ENCODE measurements around the gene RDH8. TPM values are rescaled to one million over a fixed set of nuclear protein-coding genes. Genes with fewer than 3 reads are reported as not detected.

Gene RDH8
- total and polyA plus RNA-seq, 10 of the 15 experiments (the other 5 are each of a cell fraction or from before 2014, with no cell fraction given), result 0.04 to 0.58 (median 0.05) TPM; not detected in 7

GRCh38 chr19:10052602-10053360 lies 39.5 kb downstream of the RDH8 start:
- no peak for FAIRE-seq
- POLR2A ChIA-PET, result interaction anchor here (0.6 kb wide), 1 partner anchor 36 kb away, joined by 4 read pairs; no protein-coding TSS in a partner anchor
- TF ChIP-seq TAF1 (IDR thresholded peaks at IDR 0.05; ENCODE audit: borderline replicate concordance, low read depth, low read length), result no peak
- TF ChIP-seq SMC3 (IDR thresholded peaks at IDR 0.05; ENCODE audit: borderline replicate concordance, low read length), result no peak
- TF ChIP-seq MEF2B (IDR thresholded peaks at IDR 0.05; ENCODE audit: partially characterized antibody, poor library complexity, severe bottlenecking), result peak; percentile 69
- no peak for TF ChIP-seq YY1 (IDR thresholded peaks at IDR 0.05; ENCODE audit: low read depth, low read length)
- no peak for TF ChIP-seq JUNB (IDR thresholded peaks at IDR 0.05)
- TF ChIP-seq ZNF217 (IDR thresholded peaks at IDR 0.05), result no peak
- TF ChIP-seq PBX3 (IDR thresholded peaks at IDR 0.05; ENCODE audit: insufficient replicate concordance, low read depth, low read length), result peak; percentile 24
- TF ChIP-seq GATAD2B (conservative IDR thresholded peaks at IDR 0.05; ENCODE audit: low read depth), result 0 out of 2 replicates have a peak, but pooled peaks have one; percentile 17
- no peak for TF ChIP-seq ATF2 (IDR thresholded peaks at IDR 0.05; ENCODE audit: low read length)
- peak; percentile 53; the same call in 1 of the 2 replicates for TF ChIP-seq PKNOX1 (IDR thresholded peaks at IDR 0.05)
- TF ChIP-seq SUPT20H (IDR thresholded peaks at IDR 0.05; ENCODE audit: borderline replicate concordance, control insufficient read depth, low read depth, low read length), result no peak
- TF ChIP-seq JUND (IDR thresholded peaks at IDR 0.05; ENCODE audit: low read depth, low read length), result no peak
- TF ChIP-seq TCF7 (IDR thresholded peaks at IDR 0.05; ENCODE audit: borderline replicate concordance), result no peak
- TF ChIP-seq MXI1 (IDR thresholded peaks at IDR 0.05; ENCODE audit: low read depth, low read length), result no peak
- TF ChIP-seq NFYA (IDR thresholded peaks at IDR 0.05; ENCODE audit: borderline replicate concordance, low read depth, low read length), result no peak
- TF ChIP-seq, protein P1, sequence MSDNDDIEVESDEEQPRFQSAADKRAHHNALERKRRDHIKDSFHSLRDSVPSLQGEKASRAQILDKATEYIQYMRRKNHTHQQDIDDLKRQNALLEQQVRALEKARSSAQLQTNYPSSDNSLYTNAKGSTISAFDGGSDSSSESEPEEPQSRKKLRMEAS (IDR thresholded peaks at IDR 0.05; ENCODE audit: low read depth, low read length), result no peak
- no peak for TF ChIP-seq RUNX3 (IDR thresholded peaks at IDR 0.05; ENCODE audit: low read length)
- no peak for TF ChIP-seq WRNIP1 (IDR thresholded peaks at IDR 0.05; ENCODE audit: borderline replicate concordance, low read depth, low read length)

More at GRCh38 chr19:10052602-10053360, 39.5 kb downstream of the RDH8 start:
- SMC1A ChIA-PET (ENCODE audit: uncharacterized antibody, unreplicated experiment), result no interaction called here
- Histone ChIP-seq H2AFZ (ENCODE audit: control insufficient read depth, low read depth, low read length) (no peak overlapping the region), H3K27me3 (replicated peaks in 1 of 2; ENCODE audit: control insufficient read depth in 2 of 2, insufficient read depth in 2 of 2, low read length in 1 of 2) (no peaks in the 10 kb centered on the region; a peak in 1 of 4 replicates), H3K9me3 (replicated peaks; ENCODE audit: control insufficient read depth, insufficient read depth, low read length) (no peaks in the 10 kb centered on the region), H3K79me2 (ENCODE audit: control insufficient read depth, insufficient read depth, low read length) (no peaks in the 10 kb centered on the region), H3K4me1 (ENCODE audit: control insufficient read depth, insufficient read depth, low read length) (no peaks in the 10 kb centered on the region), H3K36me3 (ENCODE audit: control insufficient read depth in 2 of 2, insufficient read depth in 2 of 2, low read length in 1 of 2) (no peaks in the 10 kb centered on the region), H3K4me2 (ENCODE audit: control insufficient read depth, insufficient read depth) (no peak overlapping the region), H3K9ac (ENCODE audit: control insufficient read depth, insufficient read depth, low read length) (no peak overlapping the region), H3K4me3 (no peak overlapping the region), H3K27ac (ENCODE audit: control insufficient read depth, insufficient read depth) (no peak overlapping the region), H4K20me1 (ENCODE audit: control insufficient read depth, insufficient read depth) (no peaks in the 10 kb centered on the region)
- DNase-seq (ENCODE audit: low read depth, low spot score), result no peak
- ATAC-seq, result peak; percentile 61
- intact Hi-C loops (cut with micrococcal nuclease; ENCODE audit: unreplicated experiment) (no loop called here), in situ Hi-C loops (cut with MboI) (no loop called here)
- CTCF ChIA-PET, result interaction anchor here (0.8 kb wide), 1 partner anchor 26 kb away, joined by 3 read pairs; no protein-coding TSS in a partner anchor
- RAD21 ChIA-PET (ENCODE audit: unreplicated experiment), result no interaction called here
- no TSS peak for BruUV-seq (replicated peaks)
- WGBS (ENCODE audit: insufficient coverage, insufficient replicate concordance, low lambda C conversion rate, missing lambda C conversion rate), result 37% methylated on average over 21 of the region's 21 CpGs

Measured in GM12878 (cell line).